ENCODE results near the gene CATSPERD.
"Not testable (repeated sequence)": the region's sequence is repeated elsewhere in the genome, so short reads cannot be mapped to it uniquely, and the experiment has no call there.

Gene CATSPERD

DNA sequence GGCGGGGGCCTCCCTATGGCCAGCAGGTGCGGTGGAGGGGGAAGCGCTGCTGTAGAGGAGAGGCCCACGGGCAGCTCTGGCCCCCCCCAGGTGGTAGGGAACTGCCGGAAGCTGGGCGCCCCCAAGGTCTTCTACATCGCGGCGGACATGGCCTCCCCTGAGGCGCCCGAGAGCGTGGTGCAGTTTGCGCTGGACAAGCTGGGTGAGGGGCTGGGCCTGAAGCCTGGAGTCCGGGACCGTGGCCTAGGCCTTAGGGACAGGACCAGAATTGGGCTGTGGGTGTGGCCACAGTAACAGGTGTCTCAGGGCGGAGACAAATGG, 34.2 kb upstream of the CATSPERD start:
- DNase-seq: no peak

DNA sequence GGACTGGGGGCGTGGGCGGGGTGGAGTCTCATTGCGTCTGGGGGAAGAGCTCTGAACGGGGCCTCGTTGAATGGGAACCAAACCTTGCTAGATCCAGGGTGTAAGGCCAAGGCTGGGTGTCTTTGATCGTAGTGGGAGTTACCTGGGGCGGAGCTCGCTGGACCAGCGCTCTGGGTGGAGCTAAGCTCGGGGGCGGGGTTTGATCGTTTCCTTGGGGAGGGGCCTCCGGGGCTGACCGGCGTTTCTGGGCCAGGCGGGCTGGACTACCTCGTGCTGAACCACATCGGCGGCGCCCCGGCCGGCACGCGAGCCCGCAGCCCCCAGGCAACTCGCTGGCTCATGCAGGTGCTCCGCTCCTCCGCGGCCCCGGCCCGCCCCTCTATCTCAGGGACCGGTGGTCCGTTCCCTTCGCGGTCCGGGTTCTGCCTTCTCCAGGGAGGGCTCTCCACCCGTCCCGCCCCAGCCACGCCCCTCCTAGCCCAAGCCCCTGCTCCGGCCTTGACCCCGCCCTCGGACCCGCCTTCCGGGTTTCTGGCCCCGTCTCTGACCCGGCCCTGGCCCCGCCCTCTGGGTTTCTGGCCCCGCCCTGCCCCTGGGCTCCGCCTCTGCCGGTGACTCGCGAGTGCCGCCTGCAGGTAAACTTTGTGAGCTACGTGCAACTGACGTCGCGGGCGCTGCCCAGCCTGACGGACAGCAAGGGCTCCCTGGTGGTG, 33.6 kb upstream of the CATSPERD start:
- peak; percentile 95 for DNase-seq

DNA sequence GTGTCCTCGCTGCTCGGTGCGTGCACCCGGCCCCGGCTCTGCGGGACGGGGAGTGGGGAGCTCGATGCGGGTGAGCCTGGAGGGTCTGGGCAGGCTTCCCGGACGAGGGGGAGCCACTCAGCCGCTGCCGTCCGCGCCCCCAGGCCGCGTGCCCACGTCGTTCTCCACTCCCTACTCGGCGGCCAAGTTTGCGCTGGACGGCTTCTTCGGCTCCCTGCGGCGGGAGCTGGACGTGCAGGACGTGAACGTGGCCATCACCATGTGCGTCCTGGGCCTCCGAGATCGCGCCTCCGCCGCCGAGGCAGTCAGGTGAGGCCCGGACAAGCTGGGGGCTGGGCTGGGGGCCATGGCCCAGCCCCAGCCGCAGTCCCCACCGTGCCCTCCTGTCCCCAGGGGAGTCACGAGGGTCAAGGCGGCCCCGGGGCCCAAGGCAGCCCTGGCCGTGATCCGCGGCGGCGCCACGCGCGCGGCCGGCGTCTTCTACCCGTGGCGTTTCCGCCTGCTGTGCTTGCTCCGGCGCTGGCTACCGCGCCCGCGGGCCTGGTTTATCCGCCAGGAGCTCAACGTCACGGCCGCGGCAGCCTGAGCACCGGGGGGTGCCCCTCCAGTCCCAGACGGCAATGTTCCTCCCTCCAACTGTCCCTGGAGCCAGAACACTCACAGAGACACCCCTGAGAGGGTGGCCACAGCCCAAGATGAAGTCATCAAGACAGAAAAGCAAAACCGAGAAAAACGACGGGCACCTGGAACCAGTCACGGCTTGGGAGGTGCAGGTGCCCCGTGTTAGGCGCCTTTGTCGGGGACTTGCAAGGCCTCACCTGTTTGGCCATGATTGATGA, 32.9 kb upstream of the CATSPERD start:
- DNase-seq: no peak

- not testable (repeated sequence) for DNase-seq
These were observed 32.1 kb upstream of the CATSPERD start for GRCh38 chr19:5688262-5688881.

- peak; percentile 96 for DNase-seq
These were observed 30.1 kb upstream of the CATSPERD start, which contains the start of gene RPL36 for GRCh38 chr19:5690125-5690954. Gene RPL36 (plus strand): TSS chr19:5690295. CDS start chr19:5690508, 213 bp downstream.

DNA sequence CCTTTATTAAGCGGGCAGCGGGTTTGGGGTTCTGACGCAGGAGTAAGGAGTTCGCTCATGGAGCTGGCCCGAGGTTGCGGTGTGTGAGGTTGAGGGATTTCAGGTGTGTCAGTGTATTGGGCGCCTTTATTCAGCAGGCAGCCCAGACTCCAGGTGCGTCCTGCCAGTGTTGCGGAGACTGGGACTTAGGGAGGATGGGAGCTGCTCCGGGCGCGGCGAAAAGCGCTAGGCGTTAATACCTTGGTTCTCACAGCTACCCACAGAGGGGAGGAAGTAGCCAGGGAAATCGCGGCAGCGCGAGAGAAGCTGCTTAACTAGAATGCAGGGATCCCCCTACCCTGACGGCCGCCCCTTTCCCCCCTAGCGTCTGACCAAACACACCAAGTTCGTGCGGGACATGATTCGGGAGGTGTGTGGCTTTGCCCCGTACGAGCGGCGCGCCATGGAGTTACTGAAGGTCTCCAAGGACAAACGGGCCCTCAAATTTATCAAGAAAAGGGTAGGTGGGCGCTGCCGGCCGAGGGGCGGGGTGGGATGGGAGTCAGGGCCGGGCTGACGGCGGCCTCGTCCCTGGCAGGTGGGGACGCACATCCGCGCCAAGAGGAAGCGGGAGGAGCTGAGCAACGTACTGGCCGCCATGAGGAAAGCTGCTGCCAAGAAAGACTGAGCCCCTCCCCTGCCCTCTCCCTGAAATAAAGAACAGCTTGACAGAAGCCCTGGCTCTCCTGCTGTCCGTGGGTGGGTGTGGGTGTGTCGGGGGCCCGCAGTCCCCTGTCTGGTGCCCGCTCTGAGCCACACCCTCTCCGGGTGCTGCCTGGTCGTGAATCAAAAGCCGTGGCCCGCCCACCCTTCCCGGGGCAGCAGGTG, 29.2 kb upstream of the CATSPERD start:
- DNase-seq: peak; percentile 73

GRCh38 chr19:5691822-5692722, 28.4 kb upstream of the CATSPERD start:
- peak; percentile 40 for DNase-seq

DNA sequence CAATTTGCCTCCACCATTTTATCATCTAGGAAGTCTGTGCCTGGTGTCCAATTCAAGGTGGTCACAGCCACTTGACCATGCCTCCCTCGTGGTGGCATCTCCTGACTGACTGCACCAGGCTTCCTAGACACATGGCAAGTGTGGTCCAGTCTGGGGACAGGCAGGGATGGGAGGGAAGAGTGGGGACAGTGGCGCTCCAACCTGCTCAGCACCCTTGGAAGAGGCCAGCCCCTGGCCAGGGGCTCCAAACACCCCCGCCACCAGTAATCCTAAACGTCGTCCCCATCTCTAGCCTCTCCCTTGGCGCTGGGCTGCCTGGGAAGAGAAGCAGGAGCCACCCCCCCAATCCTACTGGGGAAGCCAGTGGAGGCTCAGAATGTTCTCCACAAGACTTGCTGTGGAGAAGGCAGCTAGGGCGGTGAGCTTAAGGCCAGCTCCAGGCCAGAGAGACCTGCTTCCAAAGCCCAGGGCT, 27.7 kb upstream of the CATSPERD start:
- DNase-seq: no peak

DNA sequence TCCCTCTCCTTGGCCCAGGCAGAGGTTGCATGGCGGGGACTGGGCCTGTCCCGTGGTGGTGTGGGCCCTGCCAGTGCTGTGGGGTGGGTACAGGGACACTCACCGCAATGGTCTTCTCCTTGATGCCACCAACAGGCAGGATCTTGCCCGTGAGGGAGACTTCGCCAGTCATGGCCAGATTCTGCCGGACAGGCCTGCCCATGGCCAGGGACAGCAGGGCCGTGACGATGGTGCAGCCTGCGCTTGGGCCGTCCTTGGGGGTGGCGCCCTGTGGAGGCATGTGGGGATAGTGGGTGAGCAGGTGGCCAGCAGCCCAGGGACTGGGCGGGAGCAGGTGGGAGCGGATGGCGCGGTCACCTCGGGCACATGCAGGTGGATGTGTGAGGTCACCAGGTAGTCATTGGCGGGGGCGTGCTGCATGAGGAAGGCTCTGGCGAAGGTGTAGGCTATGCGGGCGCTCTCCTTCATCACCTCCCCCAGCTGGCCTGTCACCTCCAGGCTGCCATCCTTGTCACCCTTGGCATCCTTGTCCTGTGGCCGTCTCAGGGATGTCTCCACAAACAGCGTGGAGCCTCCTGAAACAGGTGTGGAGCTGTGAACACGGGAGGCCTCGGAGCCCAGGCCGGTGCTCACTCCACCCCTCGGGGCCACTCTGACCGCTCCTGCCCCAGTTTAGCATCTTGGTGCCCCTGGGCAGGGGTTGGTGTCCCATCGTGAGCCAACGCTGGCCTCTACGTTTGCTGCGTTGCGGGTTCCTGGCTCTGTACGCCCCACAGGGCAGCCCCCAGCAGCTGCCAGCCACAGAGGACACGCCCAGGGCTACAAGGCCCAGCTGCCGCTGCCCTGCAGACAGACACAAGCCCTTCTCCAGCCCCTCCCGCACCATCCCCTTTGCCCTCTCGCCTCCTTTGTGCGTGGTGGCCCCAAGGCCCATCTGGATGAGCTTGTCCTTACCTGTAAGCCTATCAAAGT, 27.0 kb upstream of the CATSPERD start:
- DNase-seq: no peak

DNA sequence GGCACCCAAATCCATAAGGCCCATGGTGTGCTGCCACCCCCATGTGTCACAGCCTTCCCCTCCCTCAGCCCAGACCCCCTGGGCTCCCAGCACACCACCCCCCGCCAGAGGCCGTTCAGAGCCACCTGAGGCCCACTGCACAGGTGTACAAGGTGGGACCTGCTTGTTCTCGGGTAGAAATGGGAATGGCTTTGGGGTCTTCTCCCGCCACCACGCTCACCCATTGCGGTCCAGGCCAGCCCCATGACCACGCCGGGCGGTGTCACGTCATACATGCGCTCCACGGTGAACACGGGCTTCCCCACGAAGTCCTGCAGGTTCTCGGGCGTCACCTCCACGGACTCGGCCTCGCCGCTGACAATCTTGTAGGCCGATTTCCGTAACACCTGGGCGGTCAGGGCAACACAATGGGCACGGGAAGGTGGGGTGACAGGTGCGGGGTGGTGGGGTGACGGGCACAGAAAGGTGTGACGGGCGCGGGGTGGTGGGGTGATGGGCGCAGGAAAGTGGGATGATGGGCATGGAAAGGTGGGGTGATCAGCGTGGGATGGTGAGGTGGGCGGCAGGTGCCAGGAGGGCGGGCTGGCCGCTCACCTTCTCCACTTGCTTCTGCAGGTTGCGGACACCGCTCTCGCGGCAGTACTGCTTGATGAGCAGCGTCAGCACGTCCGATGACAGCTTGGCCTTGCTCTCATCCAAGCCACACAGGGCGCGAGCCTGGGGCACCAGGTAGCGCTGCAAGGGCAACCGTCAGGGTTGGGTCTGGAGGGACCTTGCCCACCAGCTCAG, 26.1 kb upstream of the CATSPERD start:
- DNase-seq: no peak

DNA sequence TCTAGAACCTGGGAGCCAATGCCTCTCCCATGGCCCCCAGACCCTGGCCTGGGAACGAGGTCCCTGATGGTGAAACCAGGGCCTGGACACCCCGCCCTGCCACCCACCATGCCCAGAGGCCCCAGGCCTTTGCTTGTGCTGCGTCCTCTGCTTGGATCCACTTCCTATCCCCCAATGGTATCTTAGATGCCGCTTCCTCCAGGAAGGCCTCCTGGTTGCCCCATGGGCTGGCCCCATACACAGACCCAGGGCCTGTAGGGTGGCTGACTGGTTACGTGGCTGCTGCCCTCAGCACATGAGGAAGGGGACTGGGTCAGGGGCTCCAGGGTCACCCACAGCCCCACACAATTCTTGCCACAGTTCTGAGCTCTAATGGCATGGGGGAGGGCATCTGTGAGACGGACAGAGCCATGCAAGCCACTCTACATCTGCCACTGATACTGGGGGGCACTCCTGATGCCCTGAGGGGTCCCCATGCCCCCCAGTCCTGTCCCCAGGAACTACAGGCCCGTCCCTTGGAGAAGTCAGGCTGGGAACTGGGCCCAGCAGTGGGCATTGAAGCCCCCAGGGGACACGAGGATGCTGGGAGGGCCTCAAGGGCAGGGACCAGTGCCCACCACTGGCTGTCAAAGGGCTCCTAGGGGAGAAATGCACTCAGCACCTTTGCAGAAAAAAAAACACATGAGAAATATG, 25.3 kb upstream of the CATSPERD start:
- no peak for DNase-seq

GRCh38 chr19:5695649-5696195, 24.7 kb upstream of the CATSPERD start:
- DNase-seq: no peak

DNA sequence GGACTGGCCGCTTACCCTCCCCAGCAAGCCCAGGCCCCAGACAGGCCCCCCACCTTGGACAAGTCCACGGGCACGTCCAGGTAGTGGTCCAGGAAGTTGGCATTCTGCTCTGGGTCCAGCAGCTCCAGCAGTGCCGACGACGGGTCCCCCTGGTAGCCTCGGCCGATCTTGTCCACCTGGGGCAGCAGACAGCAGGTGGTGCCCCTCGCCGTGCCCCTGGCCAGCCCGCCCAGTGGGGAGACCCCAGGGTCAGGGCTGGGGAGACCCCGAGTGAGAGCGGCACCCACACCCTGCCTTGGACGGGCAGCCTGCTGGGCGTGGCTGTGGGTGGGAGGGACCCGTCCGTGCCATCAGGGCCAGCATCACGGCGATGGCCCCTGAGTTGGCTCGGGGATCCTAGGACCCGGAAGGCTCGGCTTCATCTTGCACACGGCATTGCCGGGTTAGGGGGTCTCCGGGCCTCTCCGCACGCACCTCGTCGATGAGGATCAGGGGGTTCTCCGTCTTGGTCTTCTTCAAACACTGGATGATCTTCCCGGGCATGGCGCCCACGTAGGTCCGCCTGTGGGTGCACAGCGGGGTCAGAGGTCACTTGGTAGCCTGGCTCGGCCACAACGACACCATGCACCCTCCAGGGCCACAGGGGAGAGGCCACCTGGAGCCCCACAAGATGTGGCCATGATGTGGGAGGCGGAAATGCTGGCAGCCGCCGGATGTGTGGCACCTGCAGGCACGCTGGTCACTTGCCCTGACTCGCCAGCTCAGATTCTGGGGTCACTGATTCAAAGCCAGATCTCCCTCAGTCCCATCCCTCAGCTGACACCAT, 24.0 kb upstream of the CATSPERD start:
- DNase-seq: no peak

- DNase-seq: no peak
These were observed 23.2 kb upstream of the CATSPERD start for GRCh38 chr19:5697022-5697889.

DNA sequence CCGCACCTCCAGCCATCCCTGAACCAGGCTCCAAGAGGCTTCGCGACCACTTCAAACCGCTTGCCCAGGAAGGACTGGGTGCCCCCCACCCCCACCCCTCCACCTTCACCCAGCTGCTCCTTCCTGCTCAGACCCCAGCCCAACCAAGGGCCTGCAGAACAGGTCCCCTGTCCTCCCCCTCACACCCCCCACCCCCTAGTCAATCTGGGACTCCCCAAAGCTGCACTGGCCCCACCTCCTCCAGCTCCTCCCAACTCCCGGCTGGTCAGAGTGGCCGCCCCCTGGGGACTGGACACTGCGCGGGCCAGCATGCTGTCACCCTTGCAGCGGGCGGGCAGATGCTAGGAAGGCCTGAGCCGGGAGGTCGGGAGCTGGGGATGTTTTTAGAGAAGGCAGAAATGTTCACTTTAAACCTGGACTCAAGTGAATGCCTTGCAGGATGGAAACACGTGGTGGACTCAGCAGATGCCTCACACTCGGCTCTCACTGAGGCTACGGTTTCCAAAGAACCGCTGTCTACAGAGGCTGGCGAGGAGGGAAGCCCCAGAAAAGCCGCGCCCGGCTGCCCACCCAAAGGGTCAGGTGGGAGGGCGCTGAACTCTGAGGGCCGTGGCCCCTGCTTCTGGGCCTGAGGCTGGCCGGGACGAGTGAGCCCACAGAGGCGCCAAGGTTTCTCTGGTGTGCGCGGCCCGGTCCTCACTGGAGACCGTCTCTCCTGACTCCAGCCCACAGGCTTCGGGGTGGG, 22.4 kb upstream of the CATSPERD start:
- DNase-seq: no peak

Measured in hematopoietic multipotent progenitor cell treated with erythropoietin and hydrocortisone succinate and interleukin-3 and kit ligand, for 8 days (in vitro differentiated cells).